ENCODE results near the gene MYL3.

DNA sequence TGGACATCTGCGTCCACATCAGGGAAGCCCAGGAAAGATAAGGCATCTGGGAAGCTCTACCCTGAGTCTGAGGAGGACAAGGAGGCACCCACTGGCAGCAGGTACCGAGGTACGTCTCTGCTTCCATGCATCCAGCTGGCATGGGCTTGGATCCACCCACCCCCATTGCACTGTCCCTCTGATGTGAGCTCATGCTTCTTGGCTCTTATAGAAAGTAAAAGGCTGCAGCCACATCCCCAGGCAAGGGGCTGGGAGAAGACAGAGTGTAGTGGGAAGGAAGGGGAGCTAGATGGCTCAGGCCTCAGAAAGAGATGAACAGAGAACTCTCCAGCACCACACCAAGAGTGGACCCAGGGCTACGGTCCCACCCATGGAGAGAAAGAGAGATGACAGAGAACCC lies 32.5 kb upstream of the MYL3 start:
- TF ChIP-seq, protein P1, sequence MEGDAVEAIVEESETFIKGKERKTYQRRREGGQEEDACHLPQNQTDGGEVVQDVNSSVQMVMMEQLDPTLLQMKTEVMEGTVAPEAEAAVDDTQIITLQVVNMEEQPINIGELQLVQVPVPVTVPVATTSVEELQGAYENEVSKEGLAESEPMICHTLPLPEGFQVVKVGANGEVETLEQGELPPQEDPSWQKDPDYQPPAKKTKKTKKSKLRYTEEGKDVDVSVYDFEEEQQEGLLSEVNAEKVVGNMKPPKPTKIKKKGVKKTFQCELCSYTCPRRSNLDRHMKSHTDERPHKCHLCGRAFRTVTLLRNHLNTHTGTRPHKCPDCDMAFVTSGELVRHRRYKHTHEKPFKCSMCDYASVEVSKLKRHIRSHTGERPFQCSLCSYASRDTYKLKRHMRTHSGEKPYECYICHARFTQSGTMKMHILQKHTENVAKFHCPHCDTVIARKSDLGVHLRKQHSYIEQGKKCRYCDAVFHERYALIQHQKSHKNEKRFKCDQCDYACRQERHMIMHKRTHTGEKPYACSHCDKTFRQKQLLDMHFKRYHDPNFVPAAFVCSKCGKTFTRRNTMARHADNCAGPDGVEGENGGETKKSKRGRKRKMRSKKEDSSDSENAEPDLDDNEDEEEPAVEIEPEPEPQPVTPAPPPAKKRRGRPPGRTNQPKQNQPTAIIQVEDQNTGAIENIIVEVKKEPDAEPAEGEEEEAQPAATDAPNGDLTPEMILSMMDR (IDR thresholded peaks at IDR 0.05): no peak
- no peak for TF ChIP-seq POLR2A (IDR thresholded peaks at IDR 0.05)
